ENCODE results near the gene PRPF40B. TPM values are rescaled to one million over a fixed set of nuclear protein-coding genes. Genes with fewer than 3 reads are reported as not detected.

Gene PRPF40B
- total RNA-seq, 3 donors from 2014 or later (not counting 1 experiment from before 2014, with no cell fraction given), result 5.6 to 6.8 (median 5.9) TPM

DNA sequence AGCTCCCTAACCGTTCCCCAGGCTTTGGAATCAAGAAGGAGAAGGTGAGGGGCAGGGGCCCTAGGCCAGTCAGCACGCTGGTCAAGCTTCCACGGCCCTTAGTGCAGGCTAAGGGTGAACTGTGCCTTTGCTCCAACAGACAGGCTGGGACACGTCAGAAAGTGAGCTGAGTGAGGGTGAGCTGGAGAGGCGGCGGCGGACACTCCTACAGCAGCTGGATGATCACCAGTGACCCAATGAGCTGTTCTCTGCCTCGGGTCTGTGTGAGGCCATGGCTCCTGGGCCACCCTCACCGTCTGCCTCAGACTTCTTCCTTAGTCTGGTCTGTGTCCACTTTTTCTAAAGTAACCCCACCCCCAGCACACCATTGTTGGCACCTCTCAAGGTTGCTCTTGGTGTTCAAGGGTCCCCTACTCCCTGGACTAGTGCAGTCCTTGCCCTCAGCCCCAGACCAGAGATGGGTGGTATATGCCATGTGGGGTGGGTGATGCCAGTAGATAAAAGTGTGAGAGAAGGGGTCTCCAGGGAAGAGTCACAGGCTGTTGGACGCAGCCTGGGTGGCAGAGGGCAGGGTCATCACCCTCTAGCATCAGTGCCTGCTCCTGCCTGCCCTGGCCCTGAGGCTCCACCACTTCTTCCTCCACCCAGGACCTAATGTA is 20.7 kb downstream of the PRPF40B start:
- Histone ChIP-seq H3K27ac (ENCODE audit: low read length) (no peak overlapping the region), H3K4me3 (ENCODE audit: low read length) (no peak overlapping the region), H3K9me3 (ENCODE audit: control insufficient read depth, insufficient read depth, low read length) (no peaks in the 10 kb centered on the region), H3K36me3 (ENCODE audit: control insufficient read depth, insufficient read depth, low read length) (peaks cover 42% of the 10 kb centered on the region), H3K27me3 (ENCODE audit: control insufficient read depth, insufficient read depth, low read length) (no peaks in the 10 kb centered on the region), H3K4me1 (ENCODE audit: control insufficient read depth, insufficient read depth, low read length) (peaks cover 13% of the 10 kb centered on the region)
- intact Hi-C loops (cut with micrococcal nuclease), result loop anchor here (1.0 to 2.0 kb wide), 2 partner anchors 27 to 63 kb away; partner anchors contain the start of gene FMNL3
- ATAC-seq, result peak in 2 of 3 donors; percentile 13 to 22
- TF ChIP-seq, protein P1, sequence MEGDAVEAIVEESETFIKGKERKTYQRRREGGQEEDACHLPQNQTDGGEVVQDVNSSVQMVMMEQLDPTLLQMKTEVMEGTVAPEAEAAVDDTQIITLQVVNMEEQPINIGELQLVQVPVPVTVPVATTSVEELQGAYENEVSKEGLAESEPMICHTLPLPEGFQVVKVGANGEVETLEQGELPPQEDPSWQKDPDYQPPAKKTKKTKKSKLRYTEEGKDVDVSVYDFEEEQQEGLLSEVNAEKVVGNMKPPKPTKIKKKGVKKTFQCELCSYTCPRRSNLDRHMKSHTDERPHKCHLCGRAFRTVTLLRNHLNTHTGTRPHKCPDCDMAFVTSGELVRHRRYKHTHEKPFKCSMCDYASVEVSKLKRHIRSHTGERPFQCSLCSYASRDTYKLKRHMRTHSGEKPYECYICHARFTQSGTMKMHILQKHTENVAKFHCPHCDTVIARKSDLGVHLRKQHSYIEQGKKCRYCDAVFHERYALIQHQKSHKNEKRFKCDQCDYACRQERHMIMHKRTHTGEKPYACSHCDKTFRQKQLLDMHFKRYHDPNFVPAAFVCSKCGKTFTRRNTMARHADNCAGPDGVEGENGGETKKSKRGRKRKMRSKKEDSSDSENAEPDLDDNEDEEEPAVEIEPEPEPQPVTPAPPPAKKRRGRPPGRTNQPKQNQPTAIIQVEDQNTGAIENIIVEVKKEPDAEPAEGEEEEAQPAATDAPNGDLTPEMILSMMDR (IDR thresholded peaks at IDR 0.05), result no peak
- H3K27ac Mint-ChIP-seq, result peak overlapping the region; percentile 67 to 89
- 89% methylated on average over 10 of the region's 10 CpGs for WGBS (ENCODE audit: insufficient coverage)
- no peaks in the 10 kb centered on the region for H3K9me3 Mint-ChIP-seq
- H3K36me3 Mint-ChIP-seq, result no peaks in the 10 kb centered on the region
- no peaks in the 10 kb centered on the region for H3K27me3 Mint-ChIP-seq (ENCODE audit: low read depth in 2 of 2)
- DNase-seq, result no peak
- H3K4me1 Mint-ChIP-seq, result peaks cover 19 to 46% of the 10 kb centered on the region in 2 donors
- H3K4me3 Mint-ChIP-seq, result no peak overlapping the region

DNA sequence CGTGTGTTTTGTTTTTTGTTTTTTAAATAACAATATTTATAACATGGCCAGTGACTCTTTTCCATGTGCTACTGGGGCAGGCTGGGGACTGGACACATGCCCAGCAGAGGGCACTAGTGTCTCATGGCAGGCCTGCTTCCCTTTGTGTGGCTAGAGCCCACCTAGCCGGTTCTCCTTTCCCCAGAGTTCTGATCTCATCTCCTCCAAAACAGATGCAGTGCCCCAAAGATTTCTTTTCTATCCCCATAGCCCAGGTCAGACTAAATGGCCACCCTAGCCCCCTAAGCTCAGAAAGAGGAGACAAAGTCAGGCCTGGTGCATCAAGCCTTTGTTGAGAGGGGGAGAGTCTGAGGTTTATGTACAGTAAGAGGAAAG is 21.2 kb downstream of the PRPF40B start:
- H3K36me3 ChIP-seq (ENCODE audit: control insufficient read depth, insufficient read depth, low read length), result peaks cover 47% of the 10 kb centered on the region
- Mint-ChIP-seq H3K27me3 (ENCODE audit: low read depth in 2 of 2) (no peaks in the 10 kb centered on the region), H3K4me3 (no peak overlapping the region), H3K9me3 (no peaks in the 10 kb centered on the region), H3K27ac (peak overlapping the region; percentile 67 to 89), H3K36me3 (no peaks in the 10 kb centered on the region), H3K4me1 (peaks cover 22 to 50% of the 10 kb centered on the region in 2 donors)
- WGBS (ENCODE audit: insufficient coverage), result 0% methylated on average over 1 of the region's 2 CpGs
- DNase-seq (peak; percentile 80 to 93), ATAC-seq (peak; percentile 88 to 100 (median 96))
- intact Hi-C loops (cut with micrococcal nuclease), result loop anchor here (1.0 to 2.0 kb wide), 2 partner anchors 26 to 63 kb away; partner anchors contain the start of gene FMNL3
- peak overlapping the region; percentile 41 for H3K27ac ChIP-seq (ENCODE audit: low read length)
- H3K4me3 ChIP-seq (ENCODE audit: low read length), result no peak overlapping the region
- H3K4me1 ChIP-seq (ENCODE audit: control insufficient read depth, insufficient read depth, low read length), result peaks cover 13% of the 10 kb centered on the region
- TF ChIP-seq, protein P1 (IDR thresholded peaks at IDR 0.05), result peak; percentile 97
- no peaks in the 10 kb centered on the region for H3K9me3 ChIP-seq (ENCODE audit: control insufficient read depth, insufficient read depth, low read length)
- no peaks in the 10 kb centered on the region for H3K27me3 ChIP-seq (ENCODE audit: control insufficient read depth, insufficient read depth, low read length)

DNA sequence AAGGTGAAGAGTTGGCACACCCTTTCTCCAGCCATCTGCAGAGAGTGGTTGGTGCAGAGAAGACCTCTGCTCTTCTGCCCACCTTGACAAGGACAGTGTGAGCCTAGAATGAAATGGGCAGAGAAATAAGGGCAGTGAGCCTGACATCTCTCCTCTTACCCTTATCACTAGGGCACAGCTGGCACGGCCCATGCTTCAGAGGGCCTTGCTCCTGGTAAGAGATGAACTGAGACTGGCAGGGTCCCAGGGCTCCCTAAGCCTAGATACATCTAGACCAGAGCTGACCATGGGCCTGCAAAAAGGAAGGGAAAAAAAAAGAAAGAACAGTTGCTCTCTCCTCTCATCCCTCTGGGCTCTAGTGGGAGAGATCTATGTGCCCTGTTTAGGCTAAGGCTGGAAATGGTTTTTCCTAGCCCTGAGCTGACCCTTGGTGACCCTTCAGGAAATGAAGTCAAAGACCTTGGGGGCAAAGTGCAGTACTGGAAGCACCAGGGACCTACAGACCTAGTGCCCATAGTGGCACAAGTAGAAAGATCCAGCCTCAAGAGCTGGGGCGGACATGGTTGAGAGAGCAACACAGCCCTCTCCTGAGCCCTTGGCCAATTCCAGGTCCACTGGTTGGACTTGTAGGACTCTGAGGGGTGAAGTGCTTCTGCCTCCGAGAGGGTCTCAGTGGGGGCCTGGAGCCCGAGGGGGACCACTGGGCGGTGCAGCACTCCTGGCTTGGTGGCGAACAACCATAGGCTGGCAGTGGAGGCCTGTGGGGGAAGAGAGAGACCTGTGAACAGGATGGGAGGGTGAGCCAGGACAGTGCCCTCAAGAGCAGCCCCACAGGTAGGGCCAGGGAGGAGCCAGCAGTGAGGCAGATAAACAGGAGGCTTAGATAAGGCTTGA is 22.0 kb downstream of the PRPF40B start:
- H3K4me3 Mint-ChIP-seq, result no peak overlapping the region
- Histone ChIP-seq H3K4me3 (ENCODE audit: low read length) (no peak overlapping the region), H3K27me3 (ENCODE audit: control insufficient read depth, insufficient read depth, low read length) (no peaks in the 10 kb centered on the region), H3K9me3 (ENCODE audit: control insufficient read depth, insufficient read depth, low read length) (no peaks in the 10 kb centered on the region), H3K4me1 (ENCODE audit: control insufficient read depth, insufficient read depth, low read length) (peaks cover 13% of the 10 kb centered on the region), H3K27ac (ENCODE audit: low read length) (peak overlapping the region; percentile 41), H3K36me3 (ENCODE audit: control insufficient read depth, insufficient read depth, low read length) (peaks cover 54% of the 10 kb centered on the region)
- ATAC-seq (no peak), DNase-seq (no peak)
- H3K4me1 Mint-ChIP-seq, result peaks cover 28 to 50% of the 10 kb centered on the region in 2 donors
- 89% methylated on average over 5 of the region's 6 CpGs for WGBS (ENCODE audit: insufficient coverage)
- TF ChIP-seq, protein P1 (IDR thresholded peaks at IDR 0.05), result no peak
- intact Hi-C loops (cut with micrococcal nuclease), result loop anchor here (2.0 kb wide), 1 partner anchor 25 kb away; no protein-coding TSS in a partner anchor
- peak overlapping the region; percentile 67 to 89 for H3K27ac Mint-ChIP-seq
- H3K27me3 Mint-ChIP-seq (ENCODE audit: low read depth in 2 of 2), result no peaks in the 10 kb centered on the region
- H3K36me3 Mint-ChIP-seq, result no peaks in the 10 kb centered on the region
- H3K9me3 Mint-ChIP-seq, result no peaks in the 10 kb centered on the region

All from natural killer cell (primary cell).